Measurements from ENCODE around the gene PRKG1.

GRCh38 chr10:51527522-51528219 is 453.4 kb downstream of the PRKG1 start:
- TF ChIP-seq CEBPB (IDR thresholded peaks at IDR 0.05): no peak
- TF ChIP-seq FOXM1 (IDR thresholded peaks at IDR 0.05; ENCODE audit: borderline replicate concordance, low read depth): no peak
- TF ChIP-seq CREB1 (IDR thresholded peaks at IDR 0.05; ENCODE audit: low read depth): no peak
- no peak for TF ChIP-seq EP300 (IDR thresholded peaks at IDR 0.05; ENCODE audit: borderline replicate concordance)

Data from Ishikawa (cell line).